Glutamatergic neuron (in vitro differentiated cells): ENCODE results near the gene MYL11. TPM values are rescaled to one million over a fixed set of nuclear protein-coding genes. Genes with fewer than 3 reads are reported as not detected.

ENCODE experiments used
- DNase-seq: peaks from one replicate; pipeline ENCODE4 v3.0.0; 2022
- H3K27ac Mint-ChIP-seq: one replicate; pipeline ENCODE4 v1.8.0; 2020; ENCODE audit warnings: mild to moderate bottlenecking, mixed read lengths, inconsistent platforms; ENCODE audit not compliant: unreplicated experiment
- H3K27me3 Mint-ChIP-seq: one replicate; pipeline ENCODE4 v1.8.0; 2020; ENCODE audit warnings: mild to moderate bottlenecking, moderate library complexity, mixed read lengths, inconsistent platforms; ENCODE audit not compliant: unreplicated experiment
- H3K36me3 Mint-ChIP-seq: one replicate; pipeline ENCODE4 v1.8.0; 2020; ENCODE audit warnings: mild to moderate bottlenecking, mixed read lengths, inconsistent platforms; ENCODE audit not compliant: unreplicated experiment
- H3K4me1 Mint-ChIP-seq: one replicate; pipeline ENCODE4 v1.8.0; 2020; ENCODE audit warnings: mild to moderate bottlenecking, low read depth, mixed read lengths, inconsistent platforms; ENCODE audit not compliant: unreplicated experiment
- H3K4me3 Mint-ChIP-seq: one replicate; pipeline ENCODE4 v1.8.0; 2020; ENCODE audit warnings: mild to moderate bottlenecking, mixed read lengths, inconsistent platforms; ENCODE audit not compliant: unreplicated experiment
- H3K9me3 Mint-ChIP-seq: one replicate; pipeline ENCODE4 v1.8.0; 2020; ENCODE audit warnings: mild to moderate bottlenecking, moderate library complexity, mixed read lengths, inconsistent platforms; ENCODE audit not compliant: unreplicated experiment
- total RNA-seq: library from RNA; stranded (reverse); fragmentation: NEBNext Ultra II Directional; extraction: Animal tissue kit (Norgen Biotek cat#: 25700); gene quantifications from one replicate; pipeline ENCODE4 v1.2.1, GENCODE V29; 2021; ENCODE audit not compliant: unreplicated experiment
- TF ChIP-seq, protein P1 (sequence below): fragments of 200-600 bp; sonication (generic); IDR thresholded peaks from one replicate; pipeline ENCODE4 v1.5.0; 2021; ENCODE audit not compliant: partially characterized antibody, unreplicated experiment

The MYL11 gene
- total RNA-seq, 1 donor from 2014 or later: not detected

DNA sequence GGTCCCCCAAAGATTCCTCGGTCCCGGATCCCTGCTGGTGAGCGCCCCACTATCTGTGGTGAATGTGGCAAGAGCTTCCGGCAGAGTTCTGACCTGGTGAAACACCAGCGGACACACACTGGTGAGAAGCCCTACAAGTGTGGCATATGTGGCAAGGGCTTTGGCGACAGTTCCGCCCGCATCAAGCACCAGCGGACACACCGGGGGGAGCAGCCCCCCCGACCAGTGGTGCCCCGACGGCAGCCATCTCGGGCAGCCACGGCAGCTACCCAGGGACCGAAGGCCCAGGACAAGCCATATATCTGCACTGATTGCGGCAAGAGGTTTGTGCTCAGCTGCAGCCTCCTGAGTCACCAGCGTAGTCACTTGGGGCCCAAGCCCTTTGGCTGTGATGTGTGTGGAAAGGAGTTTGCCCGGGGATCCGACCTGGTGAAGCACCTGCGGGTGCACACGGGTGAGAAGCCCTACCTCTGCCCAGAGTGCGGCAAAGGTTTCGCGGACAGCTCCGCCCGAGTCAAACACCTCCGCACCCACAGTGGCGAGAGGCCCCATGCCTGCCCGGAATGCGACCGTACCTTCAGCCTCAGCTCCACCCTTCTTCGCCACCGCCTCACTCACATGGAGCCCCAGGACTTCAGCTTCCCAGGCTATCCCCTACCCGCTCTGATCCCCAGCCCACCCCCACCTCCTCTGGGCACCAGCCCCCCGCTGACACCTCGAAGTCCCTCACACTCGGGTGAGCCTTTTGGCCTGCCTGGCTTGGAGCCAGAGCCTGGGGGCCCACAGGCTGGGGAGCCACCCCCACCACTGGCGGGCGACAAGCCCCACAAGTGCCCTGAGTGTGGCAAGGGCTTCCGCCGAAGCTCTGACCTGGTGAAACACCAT lies 23.4 kb downstream of the MYL11 start:
- peaks cover 28% of the 10 kb centered on the region for H3K9me3 Mint-ChIP-seq
- TF ChIP-seq, protein P1, sequence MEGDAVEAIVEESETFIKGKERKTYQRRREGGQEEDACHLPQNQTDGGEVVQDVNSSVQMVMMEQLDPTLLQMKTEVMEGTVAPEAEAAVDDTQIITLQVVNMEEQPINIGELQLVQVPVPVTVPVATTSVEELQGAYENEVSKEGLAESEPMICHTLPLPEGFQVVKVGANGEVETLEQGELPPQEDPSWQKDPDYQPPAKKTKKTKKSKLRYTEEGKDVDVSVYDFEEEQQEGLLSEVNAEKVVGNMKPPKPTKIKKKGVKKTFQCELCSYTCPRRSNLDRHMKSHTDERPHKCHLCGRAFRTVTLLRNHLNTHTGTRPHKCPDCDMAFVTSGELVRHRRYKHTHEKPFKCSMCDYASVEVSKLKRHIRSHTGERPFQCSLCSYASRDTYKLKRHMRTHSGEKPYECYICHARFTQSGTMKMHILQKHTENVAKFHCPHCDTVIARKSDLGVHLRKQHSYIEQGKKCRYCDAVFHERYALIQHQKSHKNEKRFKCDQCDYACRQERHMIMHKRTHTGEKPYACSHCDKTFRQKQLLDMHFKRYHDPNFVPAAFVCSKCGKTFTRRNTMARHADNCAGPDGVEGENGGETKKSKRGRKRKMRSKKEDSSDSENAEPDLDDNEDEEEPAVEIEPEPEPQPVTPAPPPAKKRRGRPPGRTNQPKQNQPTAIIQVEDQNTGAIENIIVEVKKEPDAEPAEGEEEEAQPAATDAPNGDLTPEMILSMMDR: no peak
- H3K4me3 Mint-ChIP-seq: no peak overlapping the region
- peaks cover 22% of the 10 kb centered on the region for H3K27me3 Mint-ChIP-seq
- no peak for DNase-seq
- peaks cover 5% of the 10 kb centered on the region for H3K36me3 Mint-ChIP-seq
- peaks cover 30% of the 10 kb centered on the region for H3K4me1 Mint-ChIP-seq
- H3K27ac Mint-ChIP-seq: peak overlapping the region; percentile 88

DNA sequence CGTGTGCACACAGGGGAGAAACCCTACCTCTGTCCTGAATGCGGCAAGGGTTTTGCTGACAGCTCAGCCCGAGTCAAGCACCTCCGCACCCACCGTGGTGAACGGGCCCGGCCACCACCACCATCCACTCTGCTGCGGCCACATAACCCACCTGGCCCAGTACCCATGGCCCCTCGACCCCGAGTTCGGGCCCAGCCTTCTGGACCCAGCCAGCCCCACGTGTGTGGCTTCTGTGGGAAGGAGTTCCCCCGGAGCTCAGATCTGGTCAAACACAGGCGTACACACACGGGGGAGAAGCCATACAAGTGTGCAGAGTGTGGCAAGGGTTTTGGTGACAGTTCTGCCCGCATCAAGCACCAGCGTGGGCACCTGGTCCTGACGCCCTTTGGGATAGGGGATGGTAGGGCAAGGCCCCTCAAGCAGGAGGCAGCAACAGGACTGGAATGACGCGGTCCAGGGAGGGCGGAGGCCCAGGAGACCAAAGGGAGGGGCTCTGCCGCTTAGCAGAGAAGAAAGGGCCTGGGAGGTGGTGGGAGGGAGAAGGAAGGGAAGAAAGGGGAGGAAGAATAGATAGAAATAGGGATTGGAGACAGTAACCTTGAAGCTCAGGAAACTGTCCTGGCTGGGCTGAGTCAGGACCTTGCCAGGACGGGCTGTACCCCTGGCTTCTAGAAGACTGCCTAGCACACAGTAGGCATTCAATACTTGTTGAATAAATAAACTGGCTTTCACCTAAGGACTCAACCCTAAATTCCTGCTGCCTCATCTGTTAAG lies 24.2 kb downstream of the MYL11 start:
- Mint-ChIP-seq H3K9me3 (peaks cover 28% of the 10 kb centered on the region), H3K4me3 (peak overlapping the region; percentile 97), H3K4me1 (peaks cover 27% of the 10 kb centered on the region), H3K27ac (peak overlapping the region; percentile 97), H3K27me3 (peaks cover 20% of the 10 kb centered on the region), H3K36me3 (peaks cover 5% of the 10 kb centered on the region)
- peak; percentile 46 for DNase-seq
- TF ChIP-seq, protein P1: no peak

DNA sequence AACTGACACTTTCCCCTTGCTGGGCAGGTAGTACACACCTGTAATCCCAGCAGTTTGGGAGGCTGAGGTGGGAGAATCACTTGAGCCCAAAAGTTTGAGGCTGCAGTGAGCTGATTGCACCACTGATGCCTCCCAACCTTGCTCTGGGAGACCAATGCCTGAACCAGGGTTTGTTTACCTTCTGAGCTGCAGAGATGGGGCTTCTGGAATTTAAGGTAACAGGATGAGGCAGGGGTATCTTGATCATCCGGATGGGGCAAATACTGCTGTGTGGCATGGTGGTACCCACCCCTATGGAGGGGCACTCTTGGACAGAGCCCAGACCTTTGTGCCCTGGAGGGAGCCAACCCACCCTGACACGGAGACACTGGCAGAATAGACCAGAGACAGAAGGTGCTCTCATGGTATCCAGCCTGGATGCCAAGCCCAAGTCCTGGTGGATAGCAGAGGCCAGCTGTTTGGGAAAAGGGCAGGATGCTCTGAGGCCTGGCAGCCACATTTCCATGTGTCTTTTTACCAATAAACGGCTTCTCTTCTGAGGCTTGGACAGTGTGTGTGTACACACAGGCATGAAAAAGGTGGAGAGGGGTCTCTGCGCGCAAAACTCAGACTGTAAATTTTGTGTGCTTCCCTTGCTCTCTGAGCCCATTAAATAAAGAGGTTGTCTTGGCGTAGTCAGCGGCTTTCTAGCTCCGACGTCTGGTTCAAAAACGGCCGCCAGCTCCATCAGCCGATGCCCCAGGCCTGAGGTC lies 25.0 kb downstream of the MYL11 start:
- Mint-ChIP-seq H3K4me1 (peaks cover 21% of the 10 kb centered on the region), H3K9me3 (peaks cover 25% of the 10 kb centered on the region), H3K27me3 (peaks cover 18% of the 10 kb centered on the region), H3K4me3 (peak overlapping the region; percentile 97), H3K36me3 (peaks cover under 1% of the 10 kb centered on the region), H3K27ac (peak overlapping the region; percentile 97)
- no peak for DNase-seq
- TF ChIP-seq, protein P1: no peak

DNA sequence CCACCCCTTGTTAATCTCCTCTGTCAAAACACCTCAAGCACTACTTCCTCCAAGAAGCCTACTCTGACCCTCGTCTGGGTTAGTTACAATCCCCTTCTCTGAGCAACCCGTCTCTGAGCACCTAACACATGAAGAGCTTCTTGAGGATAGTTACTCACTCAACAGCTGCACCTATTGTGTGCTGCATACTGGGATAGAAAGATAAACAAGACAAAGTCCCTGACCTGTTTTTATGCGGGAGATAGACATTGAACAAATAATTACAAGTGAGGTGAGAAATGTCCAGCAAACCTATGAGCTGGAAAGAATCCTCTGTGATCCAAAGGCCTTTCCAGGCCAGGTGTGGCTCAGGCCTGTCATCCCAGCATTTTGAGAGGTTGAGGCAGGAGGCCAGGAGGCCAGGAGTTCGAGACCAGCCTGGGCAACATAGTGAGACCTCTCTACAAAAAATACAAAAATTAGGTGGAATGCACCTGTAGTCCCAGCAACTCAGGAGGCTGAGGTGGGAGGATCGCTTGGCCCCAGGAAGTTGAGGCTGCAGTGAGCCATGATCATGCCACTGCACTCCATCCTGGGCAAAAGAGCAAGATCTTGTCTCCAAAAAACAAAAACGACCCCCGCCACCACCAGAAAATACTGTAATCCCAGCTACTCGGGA lies 27.3 kb downstream of the MYL11 start:
- Mint-ChIP-seq H3K27ac (peak overlapping the region; percentile 45), H3K27me3 (peaks cover 12% of the 10 kb centered on the region), H3K9me3 (peaks cover 17% of the 10 kb centered on the region), H3K4me3 (peak overlapping the region; percentile 55), H3K4me1 (peaks cover 16% of the 10 kb centered on the region), H3K36me3 (no peaks in the 10 kb centered on the region)
- TF ChIP-seq, protein P1: no peak
- no peak for DNase-seq
